IPS-20b (cell line): ENCODE measurements around the gene TXNDC11.

Experiments
- H3K27ac ChIP-seq: one replicate; pipeline ENCODE4 v1.5.1; 2013; ENCODE audit warnings: low read length
- H3K27me3 ChIP-seq: 2 replicates; pipeline ENCODE4 v1.6.1; 2013; ENCODE audit warnings: mild to moderate bottlenecking, low read length, inconsistent platforms; ENCODE audit not compliant: insufficient read depth
- H3K36me3 ChIP-seq: 2 replicates; pipeline ENCODE4 v1.6.1; 2013; ENCODE audit warnings: low read depth, mild to moderate bottlenecking, inconsistent platforms, low read length, moderate library complexity; ENCODE audit not compliant: insufficient read depth
- H3K4me1 ChIP-seq: 2 replicates; pipeline ENCODE4 v1.6.1; 2013; ENCODE audit warnings: mild to moderate bottlenecking, control low read depth, inconsistent platforms, low read length, moderate library complexity; ENCODE audit not compliant: insufficient read depth
- H3K4me3 ChIP-seq: 2 replicates; pipeline ENCODE4 v1.5.1; 2013; ENCODE audit warnings: mild to moderate bottlenecking, low read length, inconsistent platforms
- H3K9ac ChIP-seq: 2 replicates; pipeline ENCODE4 v1.6.1; 2013; ENCODE audit warnings: low read depth, mild to moderate bottlenecking, inconsistent platforms, low read length, moderate library complexity
- H3K9me3 ChIP-seq: 2 replicates; pipeline ENCODE4 v1.6.1; 2013; ENCODE audit warnings: mild to moderate bottlenecking, low read depth, low read length, inconsistent platforms; ENCODE audit not compliant: insufficient read depth

The TXNDC11 gene

DNA sequence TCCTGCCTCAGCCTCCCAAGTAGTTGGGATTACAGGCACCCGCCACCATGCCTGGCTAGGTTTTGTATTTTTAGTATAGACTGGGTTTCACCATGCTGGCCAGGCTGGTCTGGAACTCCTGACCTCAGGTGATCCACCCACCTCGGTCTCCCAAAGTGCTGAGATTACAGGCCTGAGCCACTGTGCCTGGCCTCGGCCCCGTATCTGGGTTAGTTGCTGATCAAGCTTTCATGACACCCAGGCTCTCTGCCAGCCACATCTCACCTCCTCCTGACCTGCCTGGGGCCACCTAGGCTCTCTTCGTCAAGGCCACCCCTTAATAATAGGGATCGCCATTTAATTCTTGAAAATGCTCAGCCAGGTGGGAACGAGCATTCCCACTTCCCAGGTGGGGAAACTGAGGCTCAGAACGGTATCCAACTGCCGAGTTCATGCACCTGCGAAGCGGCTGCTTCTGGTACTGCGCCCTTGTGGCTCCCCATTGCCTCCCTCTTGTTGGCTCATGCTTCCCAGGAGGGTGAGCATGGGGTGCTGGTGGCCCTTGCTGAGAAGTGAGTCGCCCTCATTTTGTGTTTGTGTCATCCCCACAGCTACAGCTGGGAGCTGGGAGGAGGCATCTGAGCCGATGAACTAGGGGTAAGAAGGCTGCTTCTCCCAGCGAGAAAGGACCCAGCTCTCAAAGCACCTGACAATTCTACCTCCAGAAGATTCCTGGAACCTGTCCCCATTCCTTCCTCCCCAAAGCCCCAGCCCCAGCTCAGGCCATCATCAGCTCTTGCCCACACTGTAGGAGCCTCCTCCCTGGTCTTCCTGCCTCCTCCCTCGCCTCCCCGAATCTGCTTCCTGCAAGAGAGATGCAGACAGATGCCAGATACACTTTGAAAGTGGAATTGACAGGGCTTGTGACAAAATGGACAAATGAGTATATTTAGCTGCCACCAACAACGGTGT, 91.7 kb downstream of the TXNDC11 start:
- Histone ChIP-seq H3K9ac (no peak overlapping the region), H3K27me3 (no peaks in the 10 kb centered on the region), H3K4me3 (no peak overlapping the region), H3K36me3 (no peaks in the 10 kb centered on the region), H3K4me1 (no peaks in the 10 kb centered on the region), H3K27ac (no peak overlapping the region), H3K9me3 (no peaks in the 10 kb centered on the region)

DNA sequence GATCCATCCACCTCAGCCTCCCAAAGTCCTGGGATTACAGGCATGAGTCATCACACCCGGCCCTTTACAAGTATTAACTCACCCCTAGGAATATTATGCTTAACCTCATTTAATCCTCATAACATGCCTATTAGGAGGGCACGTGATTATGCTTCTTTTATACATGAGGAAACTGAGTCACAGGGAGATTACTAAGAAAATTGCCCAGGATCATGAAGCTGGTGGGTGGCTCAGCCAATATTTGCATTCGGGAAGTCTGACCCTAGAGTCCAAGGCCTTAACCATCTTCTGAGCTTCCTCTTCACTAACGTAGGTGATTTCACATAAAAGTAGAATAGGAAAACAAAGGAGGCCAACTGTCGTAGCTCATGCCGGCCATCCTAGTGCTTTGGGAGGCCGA, 93.4 kb downstream of the TXNDC11 start:
- Histone ChIP-seq H3K27ac (no peak overlapping the region), H3K36me3 (no peaks in the 10 kb centered on the region), H3K9ac (no peak overlapping the region), H3K4me3 (no peak overlapping the region), H3K9me3 (no peaks in the 10 kb centered on the region), H3K27me3 (no peaks in the 10 kb centered on the region), H3K4me1 (no peaks in the 10 kb centered on the region)

DNA sequence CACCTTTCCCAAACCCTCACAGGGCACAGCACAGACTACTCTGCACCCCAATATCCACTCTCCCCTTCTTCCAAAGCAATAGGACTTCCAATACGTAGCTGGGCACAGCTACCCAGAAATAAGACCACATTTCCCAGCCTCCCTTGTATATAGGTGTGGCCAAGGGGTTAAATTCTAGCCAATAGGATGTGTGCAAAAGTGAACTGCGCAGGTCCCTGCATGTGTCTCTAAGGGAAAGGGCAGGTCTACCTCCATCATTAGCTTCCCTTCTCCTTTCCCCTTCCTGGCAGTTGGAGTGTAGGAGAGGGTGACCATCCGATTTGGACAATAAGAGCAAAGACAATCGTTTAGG, 99.9 kb downstream of the TXNDC11 start:
- H3K27me3 ChIP-seq: no peaks in the 10 kb centered on the region
- H3K4me1 ChIP-seq: no peaks in the 10 kb centered on the region
- H3K36me3 ChIP-seq: no peaks in the 10 kb centered on the region
- no peaks in the 10 kb centered on the region for H3K9me3 ChIP-seq
- H3K4me3 ChIP-seq: no peak overlapping the region
- no peak overlapping the region for H3K9ac ChIP-seq
- H3K27ac ChIP-seq: no peak overlapping the region

- Histone ChIP-seq H3K4me3 (no peak overlapping the region), H3K9ac (no peak overlapping the region), H3K36me3 (no peaks in the 10 kb centered on the region), H3K27ac (no peak overlapping the region), H3K4me1 (no peaks in the 10 kb centered on the region), H3K27me3 (no peaks in the 10 kb centered on the region), H3K9me3 (no peaks in the 10 kb centered on the region)
Measured at GRCh38 chr16:11640987-11641817, 101.5 kb downstream of the TXNDC11 start.

- H3K9me3 ChIP-seq: no peaks in the 10 kb centered on the region
- H3K4me3 ChIP-seq: no peak overlapping the region
- no peaks in the 10 kb centered on the region for H3K27me3 ChIP-seq
- peaks cover 8% of the 10 kb centered on the region; the same call in 1 of the 2 replicates for H3K4me1 ChIP-seq
- H3K9ac ChIP-seq: no peak overlapping the region
- no peak overlapping the region for H3K27ac ChIP-seq
- no peaks in the 10 kb centered on the region for H3K36me3 ChIP-seq
Measured at GRCh38 chr16:11639925-11640899, 102.4 kb downstream of the TXNDC11 start.

- Histone ChIP-seq H3K36me3 (no peaks in the 10 kb centered on the region), H3K4me3 (no peak overlapping the region), H3K27me3 (no peaks in the 10 kb centered on the region), H3K27ac (no peak overlapping the region), H3K9me3 (no peaks in the 10 kb centered on the region), H3K9ac (no peak overlapping the region), H3K4me1 (peaks cover 9% of the 10 kb centered on the region; the same call in 1 of the 2 replicates)
Measured at GRCh38 chr16:11639008-11639562, 103.6 kb downstream of the TXNDC11 start.

- peaks cover 9% of the 10 kb centered on the region; the same call in 1 of the 2 replicates for H3K4me1 ChIP-seq
- H3K4me3 ChIP-seq: no peak overlapping the region
- H3K27ac ChIP-seq: no peak overlapping the region
- H3K9ac ChIP-seq: no peak overlapping the region
- H3K9me3 ChIP-seq: no peaks in the 10 kb centered on the region
- H3K27me3 ChIP-seq: no peaks in the 10 kb centered on the region
- H3K36me3 ChIP-seq: no peaks in the 10 kb centered on the region
Measured at GRCh38 chr16:11638140-11638539, 104.5 kb downstream of the TXNDC11 start.

DNA sequence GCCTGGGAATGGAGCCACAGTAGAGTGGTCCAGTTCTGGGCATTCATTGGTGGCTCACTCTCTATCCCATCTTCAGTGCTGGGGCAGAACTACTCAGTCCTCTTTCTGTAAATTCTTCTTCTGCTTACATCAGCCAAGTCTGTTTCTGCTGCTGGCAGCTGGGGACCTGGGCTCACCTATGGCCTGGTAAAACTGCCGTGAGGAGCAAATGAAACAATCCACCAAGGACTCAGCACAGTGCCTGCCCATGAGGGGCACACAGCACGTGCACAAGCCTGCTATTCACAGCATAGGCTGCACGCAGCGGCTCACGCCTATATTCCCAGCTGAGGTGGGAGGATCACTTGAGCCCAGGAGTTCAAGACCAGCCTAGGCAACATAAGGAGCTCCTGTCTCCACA, 105.3 kb downstream of the TXNDC11 start:
- peaks cover 9% of the 10 kb centered on the region; the same call in 1 of the 2 replicates for H3K4me1 ChIP-seq
- no peak overlapping the region for H3K4me3 ChIP-seq
- H3K27ac ChIP-seq: no peak overlapping the region
- H3K27me3 ChIP-seq: no peaks in the 10 kb centered on the region
- no peaks in the 10 kb centered on the region for H3K36me3 ChIP-seq
- H3K9ac ChIP-seq: no peak overlapping the region
- no peaks in the 10 kb centered on the region for H3K9me3 ChIP-seq

DNA sequence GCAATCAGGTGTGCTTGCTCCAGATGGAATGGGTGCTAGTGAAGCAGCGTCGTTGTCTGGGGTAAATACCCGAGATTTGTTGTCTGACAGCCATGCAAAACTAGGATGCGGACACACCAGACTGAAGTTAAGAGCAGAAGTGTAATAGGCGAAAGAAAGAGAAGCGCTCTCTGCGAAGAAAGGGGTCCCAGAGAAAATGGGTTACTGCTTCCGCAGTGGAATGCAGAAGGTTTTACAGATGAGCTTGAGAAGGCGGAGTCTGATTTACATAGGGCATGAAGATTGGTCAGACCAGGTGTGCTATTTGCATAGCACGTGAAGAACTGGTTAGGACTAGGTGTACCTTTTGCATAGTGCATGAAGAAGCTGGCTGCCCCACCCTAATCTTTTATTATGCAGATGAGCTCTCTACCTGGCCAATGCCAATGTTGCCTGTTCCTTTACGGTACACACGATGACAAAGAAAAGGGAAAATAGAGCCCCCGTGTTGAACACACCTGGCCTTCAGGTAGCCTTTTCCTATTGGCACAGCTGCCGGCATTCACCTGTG, 106.4 kb downstream of the TXNDC11 start:
- peaks cover 9% of the 10 kb centered on the region; the same call in 1 of the 2 replicates for H3K4me1 ChIP-seq
- peak overlapping the region; percentile 73 for H3K9ac ChIP-seq
- H3K27ac ChIP-seq: peak overlapping the region; percentile 66
- H3K4me3 ChIP-seq: peak overlapping the region; percentile 61; the same call in 1 of the 2 replicates
- H3K9me3 ChIP-seq: no peaks in the 10 kb centered on the region
- no peaks in the 10 kb centered on the region for H3K36me3 ChIP-seq
- H3K27me3 ChIP-seq: no peaks in the 10 kb centered on the region

DNA sequence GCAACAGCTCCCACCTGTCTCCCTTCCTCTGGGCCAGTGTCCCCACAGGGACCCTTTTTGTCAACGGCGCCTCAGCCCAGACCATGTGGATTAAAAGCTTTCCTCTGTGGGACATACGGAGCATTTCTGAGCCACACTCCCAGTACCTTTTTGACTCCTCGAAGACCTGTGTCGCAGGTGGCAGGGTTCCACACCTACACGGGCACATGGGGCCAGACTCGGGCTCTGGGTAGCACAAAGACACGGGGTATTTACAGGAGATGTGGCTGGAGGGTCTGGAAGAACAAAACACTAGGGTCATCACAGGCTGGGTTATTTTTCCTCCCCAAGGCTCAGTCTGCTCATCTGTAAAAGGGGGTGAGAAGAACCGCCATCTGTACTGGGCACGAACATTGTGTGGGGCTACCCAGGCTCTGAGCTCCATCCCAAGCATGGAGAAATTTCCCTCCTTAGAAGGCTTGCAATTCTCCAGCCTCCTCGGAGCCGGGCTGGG, 106.9 kb downstream of the TXNDC11 start:
- H3K27me3 ChIP-seq: no peaks in the 10 kb centered on the region
- H3K9ac ChIP-seq: peak overlapping the region; percentile 73
- H3K4me1 ChIP-seq: peaks cover 9% of the 10 kb centered on the region; the same call in 1 of the 2 replicates
- H3K4me3 ChIP-seq: peak overlapping the region; percentile 61; the same call in 1 of the 2 replicates
- no peaks in the 10 kb centered on the region for H3K36me3 ChIP-seq
- H3K9me3 ChIP-seq: no peaks in the 10 kb centered on the region
- H3K27ac ChIP-seq: peak overlapping the region; percentile 66
